ENCODE measurements around the gene CFAP61.
"Not testable (repeated sequence)": the region's sequence is repeated elsewhere in the genome, so short reads cannot be mapped to it uniquely, and the experiment has no call there.

CFAP61 gene

GRCh38 chr20:20341371-20341770 is 289.0 kb downstream of the CFAP61 start:
- no peak for DNase-seq (ENCODE audit: low read depth)
- TF ChIP-seq CTCF (IDR thresholded peaks at IDR 0.05; ENCODE audit: control insufficient read depth, insufficient read depth, low read depth, low read length, missing control alignments), result no peak
- H3K4me3 ChIP-seq (ENCODE audit: control insufficient read depth, low read depth, low read length), result no peak overlapping the region

GRCh38 chr20:20342066-20342465 is 289.7 kb downstream of the CFAP61 start:
- no peak overlapping the region for H3K4me3 ChIP-seq (ENCODE audit: control insufficient read depth, low read depth, low read length)
- no peak for DNase-seq (ENCODE audit: low read depth)
- TF ChIP-seq CTCF (IDR thresholded peaks at IDR 0.05; ENCODE audit: control insufficient read depth, insufficient read depth, low read depth, low read length, missing control alignments), result no peak

- DNase-seq (ENCODE audit: low read depth), result no peak
- no peak for TF ChIP-seq CTCF (IDR thresholded peaks at IDR 0.05; ENCODE audit: control insufficient read depth, insufficient read depth, low read depth, low read length, missing control alignments)
Measured at GRCh38 chr20:20343932-20344331, 291.6 kb downstream of the CFAP61 start.

GRCh38 chr20:20344476-20344875 is 292.1 kb downstream of the CFAP61 start:
- H3K4me3 ChIP-seq (ENCODE audit: control insufficient read depth, low read depth, low read length), result no peak overlapping the region
- TF ChIP-seq CTCF (IDR thresholded peaks at IDR 0.05; ENCODE audit: control insufficient read depth, insufficient read depth, low read depth, low read length, missing control alignments), result no peak
- no peak for DNase-seq (ENCODE audit: low read depth)

More at GRCh38 chr20:20343932-20344331, 291.6 kb downstream of the CFAP61 start:
- no peak overlapping the region for H3K4me3 ChIP-seq (ENCODE audit: control insufficient read depth, low read depth, low read length)

GRCh38 chr20:20353576-20353975 is 301.2 kb downstream of the CFAP61 start:
- H3K4me3 ChIP-seq (ENCODE audit: control insufficient read depth, low read depth, low read length), result no peak overlapping the region
- TF ChIP-seq CTCF (IDR thresholded peaks at IDR 0.05; ENCODE audit: control insufficient read depth, insufficient read depth, low read depth, low read length, missing control alignments), result no peak
- DNase-seq (ENCODE audit: low read depth), result no peak

GRCh38 chr20:20355503-20355902 is 303.2 kb downstream of the CFAP61 start:
- DNase-seq (ENCODE audit: low read depth); H3K4me3 ChIP-seq (ENCODE audit: control insufficient read depth, low read depth, low read length): not testable (repeated sequence)

GRCh38 chr20:20358801-20359200 is 306.5 kb downstream of the CFAP61 start:
- no peak for DNase-seq (ENCODE audit: low read depth)
- no peak for TF ChIP-seq CTCF (IDR thresholded peaks at IDR 0.05; ENCODE audit: control insufficient read depth, insufficient read depth, low read depth, low read length, missing control alignments)
- no peak overlapping the region for H3K4me3 ChIP-seq (ENCODE audit: control insufficient read depth, low read depth, low read length)
